Nephron (organoid): Measurements from ENCODE around the gene ADARB2.

Experiments used
- H3K27ac Mint-ChIP-seq, 3 experiments: 2 replicates each; pipeline ENCODE4 v1.8.0; 2020; ENCODE audit warnings: mixed read lengths in 3 of 3, mild to moderate bottlenecking in 2 of 3, moderate library complexity in 1 of 3
- H3K27me3 Mint-ChIP-seq: 2 replicates; pipeline ENCODE4 v1.8.0; 2021; ENCODE audit warnings: low read depth, mild to moderate bottlenecking, moderate library complexity, mixed read lengths
- H3K36me3 Mint-ChIP-seq: 2 replicates; pipeline ENCODE4 v1.8.0; 2020; ENCODE audit warnings: low read depth, mixed read lengths
- H3K4me1 Mint-ChIP-seq: 2 replicates; pipeline ENCODE4 v1.8.0; 2020; ENCODE audit warnings: mixed read lengths
- H3K4me3 Mint-ChIP-seq, 3 experiments: 2 replicates each; pipeline ENCODE4 v1.8.0; 2020; ENCODE audit warnings: mild to moderate bottlenecking in 3 of 3, mixed read lengths in 3 of 3, moderate library complexity in 2 of 3
- H3K9me3 Mint-ChIP-seq: 2 replicates; pipeline ENCODE4 v1.8.0; 2020; ENCODE audit warnings: mixed read lengths
- CTCF ChIP-seq, 3 experiments: fragments of 200-600 bp; sonication (generic); IDR thresholded peaks; one replicate each; pipeline ENCODE4 v1.5.0; 2021; ENCODE audit warnings: antibody characterized with exemption in 3 of 3; ENCODE audit not compliant: unreplicated experiment in 3 of 3

Gene ADARB2

GRCh38 chr10:1659221-1659791 lies 78.0 kb downstream of the ADARB2 start:
- Mint-ChIP-seq H3K9me3 (peaks cover 6% of the 10 kb centered on the region), H3K27ac (no peak overlapping the region), H3K36me3 (no peaks in the 10 kb centered on the region), H3K4me3 (no peak overlapping the region), H3K4me1 (peaks cover 3% of the 10 kb centered on the region), H3K27me3 (peaks cover 29% of the 10 kb centered on the region)
- no peak for TF ChIP-seq CTCF (IDR thresholded peaks at IDR 0.05; ENCODE audit: unreplicated experiment in 3 of 3)

GRCh38 chr10:1658658-1659057 lies 78.7 kb downstream of the ADARB2 start:
- TF ChIP-seq CTCF (IDR thresholded peaks at IDR 0.05; ENCODE audit: unreplicated experiment in 3 of 3), result no peak
- Mint-ChIP-seq H3K27me3 (peaks cover 27% of the 10 kb centered on the region), H3K27ac (no peak overlapping the region), H3K36me3 (no peaks in the 10 kb centered on the region), H3K4me1 (no peaks in the 10 kb centered on the region), H3K9me3 (peaks cover 6% of the 10 kb centered on the region), H3K4me3 (no peak overlapping the region)

DNA sequence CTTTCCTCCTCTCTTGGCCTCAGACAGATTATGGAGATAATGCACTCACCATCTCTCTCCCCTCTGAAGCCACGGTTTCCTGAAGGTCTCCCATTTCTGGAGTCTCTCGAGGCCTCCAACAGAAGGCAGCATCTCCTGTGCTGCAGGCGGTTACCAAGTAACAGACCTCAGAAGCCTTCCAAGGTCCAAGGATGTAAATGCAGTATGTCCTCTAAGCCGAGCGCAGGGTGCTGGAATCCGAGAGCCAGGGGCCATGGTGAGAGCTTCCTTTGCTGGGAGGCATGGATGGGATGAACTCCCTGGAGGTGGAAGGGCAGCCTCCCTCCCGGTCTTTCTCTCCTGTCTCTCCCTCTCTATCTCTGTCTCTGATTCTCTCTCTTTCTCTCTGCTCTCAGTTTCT lies 79.8 kb downstream of the ADARB2 start:
- Mint-ChIP-seq H3K36me3 (no peaks in the 10 kb centered on the region), H3K9me3 (peaks cover 6% of the 10 kb centered on the region), H3K4me3 (no peak overlapping the region), H3K4me1 (no peaks in the 10 kb centered on the region), H3K27me3 (peaks cover 32% of the 10 kb centered on the region), H3K27ac (no peak overlapping the region)
- no peak for TF ChIP-seq CTCF (IDR thresholded peaks at IDR 0.05; ENCODE audit: unreplicated experiment in 3 of 3)

- TF ChIP-seq CTCF (IDR thresholded peaks at IDR 0.05; ENCODE audit: unreplicated experiment in 3 of 3), result no peak
- Mint-ChIP-seq H3K27me3 (peaks cover 31% of the 10 kb centered on the region), H3K4me3 (no peak overlapping the region), H3K9me3 (no peaks in the 10 kb centered on the region), H3K4me1 (no peaks in the 10 kb centered on the region), H3K36me3 (no peaks in the 10 kb centered on the region), H3K27ac (no peak overlapping the region)
Measured at GRCh38 chr10:1655367-1655766, 82.0 kb downstream of the ADARB2 start.

- no peak for TF ChIP-seq CTCF (IDR thresholded peaks at IDR 0.05; ENCODE audit: unreplicated experiment in 3 of 3)
- Mint-ChIP-seq H3K27ac (no peak overlapping the region), H3K4me3 (no peak overlapping the region), H3K36me3 (no peaks in the 10 kb centered on the region), H3K9me3 (no peaks in the 10 kb centered on the region), H3K4me1 (no peaks in the 10 kb centered on the region), H3K27me3 (peaks cover 34% of the 10 kb centered on the region)
Measured at GRCh38 chr10:1654811-1655356, 82.4 kb downstream of the ADARB2 start.

- H3K27ac Mint-ChIP-seq, result no peak overlapping the region
- no peak for TF ChIP-seq CTCF (IDR thresholded peaks at IDR 0.05; ENCODE audit: unreplicated experiment in 3 of 3)
- H3K4me3 Mint-ChIP-seq, result no peak overlapping the region
- H3K36me3 Mint-ChIP-seq, result no peaks in the 10 kb centered on the region
- H3K4me1 Mint-ChIP-seq, result no peaks in the 10 kb centered on the region
- H3K9me3 Mint-ChIP-seq, result no peaks in the 10 kb centered on the region
- peaks cover 34% of the 10 kb centered on the region for H3K27me3 Mint-ChIP-seq
Measured at GRCh38 chr10:1654247-1654646, 83.1 kb downstream of the ADARB2 start.
